Smooth muscle cell (in vitro differentiated cells): Measurements from ENCODE around the gene MEX3B. TPM values are rescaled to one million over a fixed set of nuclear protein-coding genes. Genes with fewer than 3 reads are reported as not detected.

Experiments used
- DNase-seq: peaks from one replicate; lab custom pipeline; 2025; ENCODE audit not compliant: unreplicated experiment; lab: John Stamatoyannopoulos, UW
- H2AFZ ChIP-seq: fragments of 200-600 bp; sonication (generic); 2 replicates; pipeline ENCODE4 v1.6.0; 2016; ENCODE audit warnings: antibody characterized with exemption, low read depth, mild to moderate bottlenecking
- H3F3A ChIP-seq: fragments of 200-600 bp; sonication (generic); 2 replicates; pipeline ENCODE4 v1.6.0; 2017; ENCODE audit warnings: antibody characterized with exemption, low read depth
- H3K27ac ChIP-seq: fragments of 200-600 bp; sonication (generic); 2 replicates; pipeline ENCODE4 v1.5.1; 2016; ENCODE audit warnings: low read depth, mild to moderate bottlenecking
- H3K27me3 ChIP-seq: fragments of 200-600 bp; sonication (generic); 2 replicates; pipeline ENCODE4 v1.6.1; 2016; ENCODE audit warnings: low read depth, mild to moderate bottlenecking
- H3K36me3 ChIP-seq: fragments of 200-600 bp; sonication (generic); 2 replicates; pipeline ENCODE4 v1.5.1; 2016; ENCODE audit warnings: low read depth
- H3K4me1 ChIP-seq: fragments of 200-600 bp; sonication (generic); 2 replicates; pipeline ENCODE4 v1.5.1; 2016; ENCODE audit warnings: low read depth
- H3K4me2 ChIP-seq: fragments of 200-600 bp; sonication (generic); 2 replicates; pipeline ENCODE4 v1.6.0; 2016; ENCODE audit warnings: mild to moderate bottlenecking
- H3K4me3 ChIP-seq: fragments of 200-600 bp; sonication (generic); 2 replicates; pipeline ENCODE4 v1.5.1; 2016; ENCODE audit warnings: mild to moderate bottlenecking
- H3K79me2 ChIP-seq: fragments of 200-600 bp; sonication (generic); 2 replicates; pipeline ENCODE4 v1.6.0; 2016; ENCODE audit warnings: low read depth, mild to moderate bottlenecking
- H3K9ac ChIP-seq: fragments of 200-600 bp; sonication (generic); 2 replicates; pipeline ENCODE4 v1.6.0; 2016; ENCODE audit warnings: low read depth
- H3K9me3 ChIP-seq: fragments of 200-600 bp; sonication (generic); replicated peaks from 2 replicates; pipeline ENCODE4 v1.5.1; 2016; ENCODE audit warnings: low read depth
- H4K20me1 ChIP-seq: fragments of 200-600 bp; sonication (generic); 2 replicates; pipeline ENCODE4 v1.6.0; 2016; ENCODE audit warnings: low read depth
- CTCF ChIP-seq: fragments of 200-600 bp; sonication (generic); IDR thresholded peaks from 2 replicates; pipeline ENCODE4 v1.5.1; 2017; ENCODE audit warnings: borderline replicate concordance, mild to moderate bottlenecking, antibody characterized with exemption; ENCODE audit not compliant: insufficient read depth, poor library complexity, severe bottlenecking
- WGBS: methylation state at CpG from one replicate; pipeline ENCODE4 v1.1.7; 2016; ENCODE audit warnings: low lambda C conversion rate; 5-methylcytosine and 5-hydroxymethylcytosine counted together
- polyA plus RNA-seq: library from polyadenylated mRNA; unstranded; fragments of >200 nt; fragmentation: Nextera tagmentation; extraction: Ambion mirVana; gene quantifications from 2 replicates; pipeline ENCODE4 v1.2.1, GENCODE V29; 2016
- total RNA-seq: library from RNA; depleted of rRNA; stranded (reverse); fragments of >200 nt; gene quantifications from 2 replicates; pipeline ENCODE4 v1.2.3, GENCODE V29; 2014

MEX3B gene
- total and polyA plus RNA-seq, 2 experiments from 2014 or later, result 7.5 to 13.7 TPM

- DNase-seq, result no peak
- 65% methylated on average over 3 of the region's 3 CpGs for WGBS
Observed at GRCh38 chr15:82020625-82021394, 25.0 kb downstream of the MEX3B start.

GRCh38 chr15:82018201-82018600 lies 27.6 kb downstream of the MEX3B start:
- no peak overlapping the region for H3K27ac ChIP-seq
- WGBS, result 82% methylated on average over 4 of the region's 4 CpGs
- TF ChIP-seq CTCF, result no peak

More at GRCh38 chr15:82020625-82021394, 25.0 kb downstream of the MEX3B start:
- H3K27me3 ChIP-seq, result no peaks in the 10 kb centered on the region
- no peaks in the 10 kb centered on the region for H3K79me2 ChIP-seq
- no peaks in the 10 kb centered on the region for H3F3A ChIP-seq
- no peak overlapping the region for H3K27ac ChIP-seq
- H3K4me1 ChIP-seq, result no peaks in the 10 kb centered on the region
- no peak overlapping the region for H3K4me3 ChIP-seq
- no peaks in the 10 kb centered on the region for H4K20me1 ChIP-seq
- H2AFZ ChIP-seq, result no peak overlapping the region
- no peaks in the 10 kb centered on the region for H3K36me3 ChIP-seq
- no peaks in the 10 kb centered on the region for H3K9me3 ChIP-seq
- no peak overlapping the region for H3K4me2 ChIP-seq
- TF ChIP-seq CTCF, result no peak
- H3K9ac ChIP-seq, result no peak overlapping the region

GRCh38 chr15:82017656-82018055 lies 28.2 kb downstream of the MEX3B start:
- Histone ChIP-seq H4K20me1 (no peaks in the 10 kb centered on the region), H3K4me3 (no peak overlapping the region), H3K36me3 (no peaks in the 10 kb centered on the region), H3K9ac (no peak overlapping the region), H2AFZ (no peak overlapping the region), H3K79me2 (no peaks in the 10 kb centered on the region), H3K27ac (no peak overlapping the region), H3K4me2 (no peak overlapping the region), H3K27me3 (no peaks in the 10 kb centered on the region), H3F3A (no peaks in the 10 kb centered on the region), H3K9me3 (no peaks in the 10 kb centered on the region), H3K4me1 (no peaks in the 10 kb centered on the region)
- no peak for DNase-seq
- WGBS, result 89% methylated on average over 7 of the region's 7 CpGs
- TF ChIP-seq CTCF, result no peak

More at GRCh38 chr15:82018201-82018600, 27.6 kb downstream of the MEX3B start:
- no peak overlapping the region for H3K4me3 ChIP-seq
- DNase-seq, result no peak
- H3K9me3 ChIP-seq, result no peaks in the 10 kb centered on the region
- H4K20me1 ChIP-seq, result no peaks in the 10 kb centered on the region
- no peaks in the 10 kb centered on the region for H3K27me3 ChIP-seq
- H3K36me3 ChIP-seq, result no peaks in the 10 kb centered on the region
- H3K4me1 ChIP-seq, result no peaks in the 10 kb centered on the region
- no peak overlapping the region for H2AFZ ChIP-seq
- H3K9ac ChIP-seq, result no peak overlapping the region
- no peaks in the 10 kb centered on the region for H3F3A ChIP-seq
- no peaks in the 10 kb centered on the region for H3K79me2 ChIP-seq
- no peak overlapping the region for H3K4me2 ChIP-seq

GRCh38 chr15:82014989-82015388 lies 30.8 kb downstream of the MEX3B start:
- H3K4me2 ChIP-seq, result no peak overlapping the region
- H3K9ac ChIP-seq, result no peak overlapping the region
- no peaks in the 10 kb centered on the region for H3K36me3 ChIP-seq
- no peaks in the 10 kb centered on the region for H3K4me1 ChIP-seq
- H4K20me1 ChIP-seq, result no peaks in the 10 kb centered on the region
- no peak for DNase-seq
- no peaks in the 10 kb centered on the region for H3K9me3 ChIP-seq
- no peak for TF ChIP-seq CTCF
- no peak overlapping the region for H3K27ac ChIP-seq
- H3K4me3 ChIP-seq, result no peak overlapping the region
- no peak overlapping the region for H2AFZ ChIP-seq
- WGBS, result 88% methylated on average over 3 of the region's 3 CpGs
- H3F3A ChIP-seq, result no peaks in the 10 kb centered on the region
- H3K27me3 ChIP-seq, result no peaks in the 10 kb centered on the region
- H3K79me2 ChIP-seq, result no peaks in the 10 kb centered on the region
